Activated T-cell treated with anti-CD3 and anti-CD28 coated beads, Interleukin-2, amount 50 U/mL, for 24 hours (primary cell): ENCODE results near the gene KCNN4.
"Not testable (repeated sequence)": the region's sequence is repeated elsewhere in the genome, so short reads cannot be mapped to it uniquely, and the experiment has no call there.

Experiments used
- DNase-seq: peaks from one replicate; pipeline ENCODE4 v3.0.0-alpha.2; 2020
- H3K27ac Mint-ChIP-seq: 2 replicates; pipeline ENCODE4 v1.8.0; 2020; ENCODE audit warnings: mild to moderate bottlenecking, mixed read lengths
- H3K27me3 Mint-ChIP-seq: 2 replicates; pipeline ENCODE4 v1.8.0; 2020; ENCODE audit warnings: mixed read lengths
- H3K36me3 Mint-ChIP-seq: 2 replicates; pipeline ENCODE4 v1.8.0; 2020; ENCODE audit warnings: low read depth, mixed read lengths
- H3K4me1 Mint-ChIP-seq: 2 replicates; pipeline ENCODE4 v1.8.0; 2020; ENCODE audit warnings: low read depth, mixed read lengths
- H3K4me3 Mint-ChIP-seq: 2 replicates; pipeline ENCODE4 v1.8.0; 2020; ENCODE audit warnings: mild to moderate bottlenecking, moderate library complexity, mixed read lengths
- H3K9me3 Mint-ChIP-seq: 2 replicates; pipeline ENCODE4 v1.8.0; 2020; ENCODE audit warnings: mixed read lengths

The KCNN4 gene

DNA sequence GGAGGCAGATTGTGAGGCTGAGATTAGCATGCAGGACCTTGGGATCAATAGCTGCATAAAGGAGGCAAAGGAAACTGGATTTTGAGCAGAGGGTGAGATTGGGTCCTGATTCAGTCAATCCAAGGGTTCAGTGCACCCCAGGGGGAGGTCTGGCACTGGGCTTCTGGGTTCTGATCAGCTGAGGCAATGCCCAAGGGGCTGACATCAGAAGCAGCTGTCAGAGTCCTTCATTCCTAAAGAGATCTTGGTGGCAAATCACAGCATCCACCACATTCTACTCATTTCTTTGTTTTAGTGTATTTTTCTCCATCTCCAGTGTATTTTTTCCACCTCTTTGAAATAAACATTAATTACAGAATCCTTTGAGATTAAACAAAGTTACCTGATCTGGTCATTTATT is 26.9 kb upstream of the KCNN4 start:
- Mint-ChIP-seq H3K27ac (no peak overlapping the region), H3K27me3 (peaks cover 16% of the 10 kb centered on the region), H3K36me3 (no peaks in the 10 kb centered on the region), H3K4me1 (no peaks in the 10 kb centered on the region), H3K4me3 (no peak overlapping the region), H3K9me3 (no peaks in the 10 kb centered on the region)
- no peak for DNase-seq

DNA sequence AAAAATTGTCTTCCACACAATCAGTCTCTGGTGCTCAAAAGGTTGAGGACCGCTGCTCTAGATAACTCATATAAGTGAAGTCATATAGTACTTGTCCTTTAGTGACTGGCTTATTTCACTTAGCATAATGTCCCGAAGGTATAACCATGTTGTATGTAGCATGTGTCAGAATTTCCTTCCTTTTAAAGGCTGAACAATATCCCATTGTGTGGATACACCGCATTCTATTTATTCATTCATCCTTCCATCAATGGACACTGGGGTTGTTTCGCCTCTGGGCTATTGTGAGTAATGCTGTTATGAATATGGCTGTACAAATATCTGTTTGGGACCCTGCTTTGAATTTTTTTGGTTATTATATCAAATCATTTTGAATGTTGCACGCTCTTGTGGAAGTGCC is 26.1 kb upstream of the KCNN4 start:
- Mint-ChIP-seq H3K4me3 (no peak overlapping the region), H3K27ac (no peak overlapping the region), H3K36me3 (no peaks in the 10 kb centered on the region), H3K4me1 (no peaks in the 10 kb centered on the region), H3K9me3 (no peaks in the 10 kb centered on the region), H3K27me3 (peaks cover 16% of the 10 kb centered on the region)
- DNase-seq: no peak

DNA sequence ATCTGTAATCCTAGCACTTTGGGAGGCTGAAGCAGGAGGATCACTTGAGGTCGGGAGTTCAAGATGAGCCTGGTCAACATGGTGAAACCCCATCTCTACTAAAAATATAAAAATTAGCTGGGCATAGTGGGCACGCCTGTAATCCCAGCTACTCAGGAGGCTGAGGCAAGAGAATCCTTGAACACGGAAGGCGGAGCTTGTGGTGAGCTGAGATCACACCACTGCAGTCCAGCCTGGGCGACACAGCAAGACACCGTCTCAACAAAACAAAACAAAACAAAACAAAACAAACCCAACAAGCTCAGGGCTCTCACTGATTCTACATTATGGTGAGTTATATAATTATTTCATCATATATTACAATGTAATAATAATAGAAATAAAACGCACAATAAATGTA is 25.6 kb upstream of the KCNN4 start:
- not testable (repeated sequence) for H3K9me3 Mint-ChIP-seq, DNase-seq, H3K4me1 Mint-ChIP-seq, H3K36me3 Mint-ChIP-seq, H3K4me3 Mint-ChIP-seq, H3K27ac Mint-ChIP-seq
- peaks cover 15% of the 10 kb centered on the region for H3K27me3 Mint-ChIP-seq

DNA sequence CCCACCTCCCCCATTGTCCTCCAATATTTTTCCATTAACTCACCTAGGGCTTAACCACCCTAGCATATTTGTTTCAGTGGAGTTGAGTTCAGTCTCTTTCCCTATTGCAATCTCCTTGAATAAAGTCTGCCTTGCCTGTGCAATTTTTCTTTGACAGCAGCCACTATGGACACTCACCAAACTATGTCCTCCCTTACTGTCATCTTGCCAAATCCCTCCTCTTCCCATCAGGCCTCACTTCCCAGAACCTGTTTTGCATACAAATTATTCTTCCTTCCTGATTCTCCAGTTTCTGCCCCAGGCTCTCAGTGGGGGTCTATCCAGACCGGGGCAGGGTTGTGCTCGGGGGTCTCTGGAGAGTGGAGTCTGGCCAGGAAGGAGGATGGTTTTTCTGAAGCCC is 23.7 kb upstream of the KCNN4 start:
- no peaks in the 10 kb centered on the region for H3K36me3 Mint-ChIP-seq

DNA sequence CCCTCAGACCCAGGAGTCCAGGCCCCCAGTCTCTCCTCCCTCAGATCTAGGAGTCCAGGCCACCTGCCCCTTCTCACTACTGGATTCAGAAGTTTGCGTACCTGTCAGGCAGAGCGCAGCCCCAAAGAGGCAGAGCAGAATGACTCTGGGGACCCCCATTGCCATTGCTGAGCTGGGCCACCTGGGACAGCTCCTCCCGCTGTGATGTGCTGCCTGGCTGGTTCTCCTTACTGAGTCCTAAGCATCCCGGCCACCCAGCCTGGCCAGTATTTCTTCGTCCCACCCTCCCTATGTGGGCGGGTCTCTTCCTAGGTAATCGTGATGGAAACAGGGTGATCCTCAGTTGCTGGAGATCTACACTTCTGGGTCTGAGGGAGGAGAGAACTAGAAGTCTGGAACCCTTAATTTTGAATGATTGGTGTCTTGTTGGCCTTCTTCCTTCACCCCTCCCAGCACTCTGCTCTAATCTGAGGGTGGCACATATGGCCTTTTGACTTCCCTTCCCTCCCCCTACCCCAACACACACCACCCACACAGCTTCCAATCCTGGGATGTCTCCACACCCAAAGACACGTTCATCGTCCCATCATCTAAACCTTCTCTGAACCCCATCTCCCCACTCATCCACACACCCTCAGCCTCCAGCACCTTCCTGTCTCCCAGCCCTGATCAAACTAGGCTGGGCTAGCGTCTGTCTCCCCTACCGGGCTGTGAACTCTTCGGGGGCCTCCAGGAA is 21.6 kb upstream of the KCNN4 start, which contains the start of gene LYPD5:
Gene LYPD5, minus strand, starts transcription at position 232 of the 736 bp plus-strand sequence. Its CDS starts 67 bp downstream, at position 165.
- Mint-ChIP-seq H3K4me3 (no peak within 1 kb of the TSS), H3K27me3 (peaks cover 10% of the 10 kb centered on the region), H3K4me1 (peaks cover 9% of the 10 kb centered on the region), H3K9me3 (no peaks in the 10 kb centered on the region), H3K27ac (no peak within 1 kb of the TSS), H3K36me3 (no peaks in the 10 kb centered on the region)
- no peak for DNase-seq

More for the DNA sequence above, 23.7 kb upstream of the KCNN4 start:
- no peaks in the 10 kb centered on the region for H3K9me3 Mint-ChIP-seq
- H3K4me3 Mint-ChIP-seq: no peak overlapping the region
- DNase-seq: no peak
- H3K4me1 Mint-ChIP-seq: no peaks in the 10 kb centered on the region
- no peak overlapping the region for H3K27ac Mint-ChIP-seq
- H3K27me3 Mint-ChIP-seq: peaks cover 7% of the 10 kb centered on the region

DNA sequence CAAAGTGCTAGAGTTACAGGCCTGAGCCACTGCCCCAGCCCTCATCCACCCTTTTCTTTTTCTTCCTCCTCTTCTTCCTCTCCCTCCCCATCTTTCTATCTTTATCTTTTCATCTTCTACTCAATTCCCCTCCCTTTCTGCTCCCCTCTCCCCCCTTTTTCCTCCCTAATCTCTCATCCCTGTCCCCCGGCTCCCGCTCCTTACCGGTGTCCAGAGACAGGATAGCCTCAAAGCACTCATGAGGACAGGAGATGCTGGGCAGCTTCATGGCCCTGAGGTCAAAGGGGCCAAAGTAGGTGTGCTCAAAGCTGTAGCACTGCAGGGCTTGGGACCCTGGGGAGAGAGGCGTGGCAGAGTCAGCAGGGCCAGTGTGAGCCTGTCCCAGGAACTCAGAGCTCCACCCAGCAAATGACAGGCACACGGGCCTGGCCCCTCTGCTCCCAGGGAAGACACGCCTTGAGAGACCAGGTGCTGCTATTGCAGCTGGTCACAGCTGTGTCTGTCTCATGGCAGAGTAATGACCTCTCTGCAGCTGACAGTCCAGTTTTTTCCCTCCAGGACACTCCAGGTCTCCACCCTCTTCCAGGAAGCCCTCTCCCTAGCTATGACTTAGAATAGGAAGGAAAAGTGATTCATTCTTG is 18.8 kb upstream of the KCNN4 start:
- Mint-ChIP-seq H3K27me3 (peaks cover 14% of the 10 kb centered on the region), H3K4me1 (peaks cover 12% of the 10 kb centered on the region), H3K4me3 (no peak overlapping the region), H3K27ac (no peak overlapping the region), H3K9me3 (no peaks in the 10 kb centered on the region), H3K36me3 (no peaks in the 10 kb centered on the region)
- no peak for DNase-seq

DNA sequence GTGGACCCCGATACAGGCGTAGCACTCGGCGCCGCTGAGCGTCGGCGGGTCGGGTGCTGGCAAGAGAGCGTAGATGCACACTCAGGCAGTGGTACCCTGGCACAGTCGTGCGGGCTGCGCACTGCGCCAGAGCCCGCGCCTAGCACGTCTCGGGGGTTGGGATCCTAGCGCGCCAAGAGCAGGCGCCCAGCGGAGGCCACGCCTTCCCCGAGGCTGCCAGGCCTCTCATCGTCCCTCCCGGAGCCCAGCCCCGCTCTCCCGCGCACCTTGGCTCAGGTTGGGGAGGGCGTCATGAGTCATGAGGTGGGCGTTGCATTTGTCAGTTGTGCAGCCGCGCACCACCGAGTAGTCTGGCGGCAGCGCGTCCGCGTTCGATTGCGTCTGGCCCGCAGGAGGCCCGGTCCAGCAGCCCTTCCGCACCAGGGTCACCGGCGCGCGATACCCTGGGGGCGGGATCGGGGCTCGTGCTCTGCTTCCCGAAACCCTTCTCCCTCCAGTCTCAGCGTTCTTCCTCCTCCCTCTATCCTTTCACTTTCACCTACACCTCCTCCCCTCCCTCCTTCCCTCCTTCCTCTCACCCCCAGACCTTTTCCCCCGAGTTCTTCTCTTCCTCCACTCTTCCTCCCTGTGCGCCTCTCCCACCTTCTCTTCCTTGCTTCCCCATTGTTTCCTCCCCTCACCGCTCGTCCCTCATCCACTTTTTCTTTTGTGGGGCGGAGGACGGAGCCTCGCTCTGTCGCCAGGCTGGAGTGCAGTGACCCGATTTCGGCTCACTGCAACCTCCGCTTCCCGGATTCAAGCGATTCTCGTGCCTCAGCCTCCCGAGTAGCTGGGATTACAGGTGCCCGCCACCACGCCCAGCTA is 18.0 kb upstream of the KCNN4 start:
- Mint-ChIP-seq H3K27ac (no peak overlapping the region), H3K4me3 (peak overlapping the region; percentile 70), H3K27me3 (peaks cover 14% of the 10 kb centered on the region), H3K4me1 (peaks cover 12% of the 10 kb centered on the region), H3K9me3 (no peaks in the 10 kb centered on the region), H3K36me3 (no peaks in the 10 kb centered on the region)
- peak; percentile 76 for DNase-seq

DNA sequence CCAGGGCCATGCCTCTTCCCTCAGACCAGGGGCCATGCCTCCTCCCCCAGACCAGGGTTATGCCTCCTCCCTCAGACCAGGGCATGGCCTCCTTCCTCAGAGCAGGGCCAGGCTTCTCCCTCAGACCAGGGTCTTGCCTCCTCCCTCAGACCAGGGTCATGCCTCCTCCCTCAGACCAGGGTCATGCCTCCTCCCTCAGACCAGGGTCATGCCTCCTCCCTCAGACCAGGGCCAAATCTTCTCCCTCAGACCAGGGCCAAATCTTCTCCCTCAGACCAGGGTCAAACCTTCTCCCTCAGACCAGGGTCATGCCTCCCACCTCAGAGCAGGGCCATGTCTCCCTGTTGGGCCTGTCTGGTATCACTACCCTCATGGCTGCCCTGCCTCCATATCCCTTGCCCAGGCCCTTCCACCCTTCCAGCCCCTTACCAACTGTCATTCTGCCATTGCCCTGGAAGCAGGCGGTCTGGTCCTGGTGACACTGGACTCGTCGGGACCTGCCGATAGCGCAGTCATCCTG is 17.3 kb upstream of the KCNN4 start:
- H3K27ac Mint-ChIP-seq: no peak overlapping the region
- DNase-seq: no peak
- H3K27me3 Mint-ChIP-seq: peaks cover 19% of the 10 kb centered on the region
- peaks cover 12% of the 10 kb centered on the region for H3K4me1 Mint-ChIP-seq
- H3K9me3 Mint-ChIP-seq: no peaks in the 10 kb centered on the region
- H3K36me3 Mint-ChIP-seq: no peaks in the 10 kb centered on the region
- peak overlapping the region; percentile 70 for H3K4me3 Mint-ChIP-seq

DNA sequence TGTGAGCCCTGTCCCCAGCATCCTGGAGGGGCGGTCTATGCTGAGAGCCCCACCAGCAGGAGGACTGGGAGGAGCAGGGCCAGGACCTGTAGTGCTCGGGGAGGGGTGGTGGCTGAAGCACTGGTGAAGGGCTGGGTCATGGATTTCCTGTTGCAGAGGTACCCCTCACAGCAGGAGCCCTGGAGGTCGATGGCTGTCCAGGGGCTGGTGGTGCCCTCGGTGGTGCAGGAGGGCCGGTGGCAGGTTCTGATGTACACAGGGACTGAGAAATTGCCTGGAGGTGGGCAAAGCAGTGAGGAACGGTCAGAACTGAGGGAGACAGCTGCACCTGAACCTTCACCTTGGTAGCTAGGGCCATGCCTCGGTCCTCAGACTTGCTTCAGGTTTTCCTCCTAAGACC is 16.8 kb upstream of the KCNN4 start:
- Mint-ChIP-seq H3K4me1 (peaks cover 12% of the 10 kb centered on the region), H3K27me3 (peaks cover 20% of the 10 kb centered on the region), H3K4me3 (peak overlapping the region; percentile 26), H3K36me3 (no peaks in the 10 kb centered on the region), H3K9me3 (no peaks in the 10 kb centered on the region), H3K27ac (no peak overlapping the region)
- DNase-seq: no peak

DNA sequence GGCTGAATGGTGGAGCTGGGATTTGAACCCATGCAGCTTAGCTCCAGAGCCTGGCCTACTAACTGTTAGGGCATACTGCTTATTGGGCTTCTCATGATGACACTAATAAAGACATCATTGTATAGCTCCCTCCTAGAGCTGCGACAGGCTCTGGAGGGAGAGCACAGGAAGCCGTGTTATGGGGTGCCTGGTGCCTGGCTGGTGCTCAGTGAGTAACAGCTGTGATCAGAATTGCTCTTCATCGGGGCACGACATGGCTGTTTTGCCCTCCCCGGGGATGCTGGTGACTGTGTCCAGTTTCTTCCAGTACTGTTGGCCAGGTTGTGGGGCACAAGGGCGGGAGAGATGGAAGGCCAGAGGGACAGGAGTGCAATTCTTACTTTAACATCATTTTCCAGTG is 16.3 kb upstream of the KCNN4 start:
- H3K27ac Mint-ChIP-seq: no peak overlapping the region
- no peaks in the 10 kb centered on the region for H3K36me3 Mint-ChIP-seq
- H3K4me1 Mint-ChIP-seq: peaks cover 12% of the 10 kb centered on the region
- H3K9me3 Mint-ChIP-seq: no peaks in the 10 kb centered on the region
- H3K4me3 Mint-ChIP-seq: peak overlapping the region; percentile 26
- DNase-seq: no peak
- H3K27me3 Mint-ChIP-seq: peaks cover 20% of the 10 kb centered on the region

DNA sequence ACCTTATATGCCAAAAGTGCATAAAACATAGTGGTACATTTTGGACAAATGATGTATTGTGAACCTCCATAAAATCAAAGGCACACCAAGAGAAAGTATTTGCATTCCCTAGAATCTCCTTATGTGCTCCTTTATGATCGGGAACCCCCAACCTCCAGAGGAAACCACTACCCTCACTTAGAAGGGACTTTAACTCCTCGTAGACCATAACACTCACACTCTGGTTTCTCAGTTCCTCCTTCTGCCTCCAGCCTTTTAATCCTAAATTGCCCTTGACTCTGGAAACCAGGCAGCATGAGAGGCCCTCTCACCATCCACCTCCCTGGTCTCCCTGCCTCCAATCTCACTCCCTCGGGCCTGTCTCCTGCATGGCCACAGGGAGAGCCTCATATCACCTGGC is 9.8 kb upstream of the KCNN4 start:
- H3K4me3 Mint-ChIP-seq: no peak overlapping the region
- H3K36me3 Mint-ChIP-seq: no peaks in the 10 kb centered on the region
- H3K4me1 Mint-ChIP-seq: no peaks in the 10 kb centered on the region
- no peak overlapping the region for H3K27ac Mint-ChIP-seq
- DNase-seq: no peak
- no peaks in the 10 kb centered on the region for H3K9me3 Mint-ChIP-seq
- peaks cover 18% of the 10 kb centered on the region for H3K27me3 Mint-ChIP-seq

DNA sequence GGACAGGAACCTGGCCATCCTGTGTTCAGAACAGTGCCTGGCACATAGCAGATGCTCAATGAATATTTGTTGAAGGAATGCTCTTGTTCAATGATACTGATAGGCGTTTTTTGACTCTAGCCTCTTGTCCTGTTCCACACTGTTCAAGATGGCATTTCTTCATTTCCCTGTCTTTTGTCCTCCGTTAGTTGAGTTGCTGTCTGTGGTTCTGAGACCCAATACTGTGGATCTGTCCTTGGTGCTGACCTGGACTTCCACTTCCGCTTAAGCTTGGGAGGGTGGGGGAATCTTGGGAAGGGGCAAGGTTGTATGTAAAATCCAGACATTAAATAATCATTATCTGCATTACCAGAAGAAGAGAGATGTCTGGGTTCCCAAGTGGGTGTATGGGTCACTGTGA is 8.3 kb upstream of the KCNN4 start:
- no peaks in the 10 kb centered on the region for H3K9me3 Mint-ChIP-seq
- H3K4me1 Mint-ChIP-seq: peaks cover 12% of the 10 kb centered on the region
- peaks cover 15% of the 10 kb centered on the region for H3K27me3 Mint-ChIP-seq

DNA sequence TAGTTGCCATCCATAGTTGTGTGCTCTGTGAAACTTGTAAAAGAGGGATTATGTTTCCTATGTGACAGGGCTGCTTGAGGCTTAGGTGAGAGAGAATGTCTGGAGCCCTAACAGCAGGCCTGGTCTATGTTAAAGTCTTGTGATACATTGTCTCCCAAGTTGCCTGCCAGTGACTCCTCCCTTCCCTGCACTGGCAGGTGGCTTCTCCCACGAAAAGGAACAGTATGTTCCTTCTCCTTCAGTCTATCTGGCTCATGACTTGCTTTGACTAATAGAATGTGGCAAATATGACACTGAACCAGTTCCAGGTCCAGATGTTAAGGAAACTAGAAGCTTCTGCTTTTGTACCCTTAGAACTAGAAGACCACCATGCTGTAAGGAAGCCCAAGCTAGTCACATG is 5.9 kb upstream of the KCNN4 start:
- peaks cover 10% of the 10 kb centered on the region for H3K27me3 Mint-ChIP-seq

More for the DNA sequence above, 8.3 kb upstream of the KCNN4 start:
- no peak overlapping the region for H3K4me3 Mint-ChIP-seq
- no peak for DNase-seq
- H3K27ac Mint-ChIP-seq: no peak overlapping the region
- no peaks in the 10 kb centered on the region for H3K36me3 Mint-ChIP-seq

DNA sequence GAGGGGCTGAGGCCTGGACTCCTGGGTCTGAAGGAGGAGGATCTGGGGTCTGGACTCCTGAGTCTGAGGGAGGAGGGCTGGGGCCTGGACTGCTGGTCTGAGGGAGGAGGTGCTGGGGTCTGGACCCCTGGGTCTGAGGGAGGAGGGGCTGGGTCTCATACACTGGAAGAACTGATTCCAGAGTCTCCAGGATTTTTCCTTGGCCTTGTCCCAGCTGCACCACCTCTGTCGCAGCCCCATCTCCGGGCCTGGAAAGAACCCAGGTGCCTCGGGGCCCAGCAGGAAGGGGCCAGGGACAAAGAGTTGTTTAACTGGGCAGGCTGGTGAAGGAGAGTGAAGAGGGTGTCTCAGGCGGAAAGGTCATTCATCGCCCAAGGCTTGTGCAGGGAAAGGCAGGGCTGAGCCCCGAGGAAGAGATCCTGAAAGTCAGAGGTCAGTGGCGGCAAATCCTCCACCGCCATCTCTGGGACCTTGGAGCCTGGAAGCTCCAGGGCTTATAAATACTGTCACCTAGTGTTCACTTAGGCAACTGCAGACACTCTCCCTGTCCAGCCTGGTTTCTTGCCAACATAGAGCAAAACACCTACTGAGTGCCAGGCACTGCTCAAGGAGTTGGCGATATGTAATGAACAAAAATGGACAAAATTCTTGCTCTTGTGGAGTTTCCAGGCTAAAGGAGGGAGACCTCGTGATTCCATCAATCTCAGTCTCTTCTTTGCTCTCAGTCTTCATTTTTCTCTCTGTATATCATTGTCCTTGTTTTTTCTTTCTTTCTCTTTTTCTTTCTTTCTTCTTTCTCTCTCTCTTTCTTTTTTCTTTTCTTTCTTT is 4.4 kb upstream of the KCNN4 start:
- H3K27ac Mint-ChIP-seq: peak overlapping the region; percentile 88
- peak; percentile 72 for DNase-seq
- peaks cover 6% of the 10 kb centered on the region for H3K27me3 Mint-ChIP-seq

More for the DNA sequence above, 5.9 kb upstream of the KCNN4 start:
- Mint-ChIP-seq H3K9me3 (peaks cover 2% of the 10 kb centered on the region), H3K36me3 (no peaks in the 10 kb centered on the region), H3K4me3 (no peak overlapping the region), H3K4me1 (peaks cover 31% of the 10 kb centered on the region), H3K27ac (no peak overlapping the region)
- DNase-seq: no peak

More for the DNA sequence above, 4.4 kb upstream of the KCNN4 start:
- peaks cover 39% of the 10 kb centered on the region for H3K4me1 Mint-ChIP-seq
- H3K9me3 Mint-ChIP-seq: peaks cover 4% of the 10 kb centered on the region
- H3K4me3 Mint-ChIP-seq: peak overlapping the region; percentile 65
- peaks cover 3% of the 10 kb centered on the region for H3K36me3 Mint-ChIP-seq
